HG02642 (cell line): ENCODE data around the gene PPP1R8.
"Not testable (repeated sequence)": the region's sequence is repeated elsewhere in the genome, so short reads cannot be mapped to it uniquely, and the experiment has no call there.

Experiments
- ATAC-seq: cut with Tn5 transposase; IDR thresholded peaks from one replicate; pipeline ENCODE4 v1.9.1; 2021; ENCODE audit warnings: mild to moderate bottlenecking; ENCODE audit not compliant: unreplicated experiment, poor library complexity

The PPP1R8 gene

GRCh38 chr1:27830621-27831440 is at the start of gene PPP1R8:
PPP1R8 (plus strand) TSS chr1:27830782; CDS start chr1:27830836, 54 bp downstream.
- peak; percentile 96 for ATAC-seq

GRCh38 chr1:27782950-27783349 is 47.6 kb upstream of the PPP1R8 start:
- ATAC-seq, result no peak

DNA sequence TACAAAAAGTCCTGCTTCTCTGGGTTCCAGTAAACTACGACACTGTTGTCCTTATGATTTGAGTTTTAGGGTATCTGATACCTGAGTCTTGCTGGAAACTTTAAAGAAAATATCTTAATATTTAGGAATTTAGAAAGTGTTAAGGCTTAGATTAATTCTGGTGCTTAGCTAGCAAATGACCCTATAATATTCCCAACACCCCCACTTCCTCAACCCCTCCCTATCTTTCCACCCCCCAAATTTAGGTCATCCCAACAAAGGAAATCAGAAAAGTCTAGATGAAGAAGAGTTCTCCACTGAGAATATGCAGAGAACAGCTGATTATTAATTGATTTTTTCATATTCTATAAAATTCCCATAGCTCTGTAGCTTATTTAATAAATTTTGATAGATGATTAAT is 45.9 kb upstream of the PPP1R8 start:
- ATAC-seq, result no peak

- ATAC-seq, result no peak
Measured at GRCh38 chr1:27785781-27786455, 44.7 kb upstream of the PPP1R8 start.

DNA sequence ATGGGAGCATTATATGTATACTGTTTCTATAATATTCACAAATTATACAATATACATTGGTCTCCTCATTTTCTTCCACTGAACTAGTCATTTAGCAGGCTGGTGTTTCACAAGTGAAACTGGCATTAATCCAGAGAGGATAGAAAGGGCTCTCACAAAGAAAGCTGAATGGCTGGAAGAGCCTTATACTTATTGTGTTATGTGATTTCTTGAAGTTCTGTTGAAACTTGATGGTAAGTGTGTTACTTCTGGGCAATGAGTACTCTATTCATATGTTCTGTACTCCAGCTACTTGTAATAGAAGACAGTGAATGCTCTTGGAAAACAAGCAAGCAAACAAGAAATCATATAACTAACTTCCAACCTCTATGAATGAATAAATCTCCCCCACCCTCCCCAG is 42.7 kb upstream of the PPP1R8 start:
- no peak for ATAC-seq

GRCh38 chr1:27789540-27790041 is 41.0 kb upstream of the PPP1R8 start:
- ATAC-seq, result no peak

GRCh38 chr1:27790270-27790669 is 40.3 kb upstream of the PPP1R8 start:
- ATAC-seq, result not testable (repeated sequence)

DNA sequence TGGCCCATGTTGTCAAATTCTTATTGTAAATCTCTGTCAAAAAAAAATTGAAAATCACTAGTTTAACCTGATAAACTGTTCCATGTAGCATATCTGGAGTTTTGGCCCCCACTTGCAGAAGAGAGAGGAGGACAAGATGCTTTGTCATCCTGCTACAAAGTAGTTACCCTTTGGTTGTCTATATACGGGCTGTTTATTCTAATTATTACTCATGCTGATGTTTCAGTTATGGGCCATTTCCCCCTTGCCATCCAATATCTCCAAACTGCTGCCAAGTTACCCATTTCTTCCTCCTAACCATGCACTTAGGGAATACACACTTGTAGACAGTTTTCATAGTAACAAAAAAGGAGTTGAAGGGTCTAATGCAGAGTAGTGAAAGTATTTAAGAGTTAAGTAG is 35.0 kb upstream of the PPP1R8 start:
- ATAC-seq, result no peak

- ATAC-seq, result no peak
Measured at GRCh38 chr1:27804791-27805190, 25.8 kb upstream of the PPP1R8 start.

DNA sequence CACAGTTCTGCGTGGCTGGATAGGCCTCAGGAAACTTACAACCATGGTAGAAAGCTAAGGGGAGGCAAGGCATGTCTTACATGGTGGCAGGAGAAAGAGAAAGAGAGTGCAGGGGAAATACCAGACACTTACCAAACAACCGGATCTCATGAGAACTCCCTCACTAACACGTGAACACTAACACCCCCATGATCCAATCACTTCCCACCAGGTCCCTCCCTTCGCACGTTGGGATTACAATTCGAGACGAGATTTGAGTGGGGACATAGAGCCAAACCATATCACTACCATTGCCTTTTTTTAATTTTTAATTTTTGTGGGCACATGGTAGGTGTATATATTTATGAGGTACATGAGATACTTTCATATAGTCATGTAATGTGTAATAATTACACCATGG is 23.8 kb upstream of the PPP1R8 start:
- no peak for ATAC-seq

DNA sequence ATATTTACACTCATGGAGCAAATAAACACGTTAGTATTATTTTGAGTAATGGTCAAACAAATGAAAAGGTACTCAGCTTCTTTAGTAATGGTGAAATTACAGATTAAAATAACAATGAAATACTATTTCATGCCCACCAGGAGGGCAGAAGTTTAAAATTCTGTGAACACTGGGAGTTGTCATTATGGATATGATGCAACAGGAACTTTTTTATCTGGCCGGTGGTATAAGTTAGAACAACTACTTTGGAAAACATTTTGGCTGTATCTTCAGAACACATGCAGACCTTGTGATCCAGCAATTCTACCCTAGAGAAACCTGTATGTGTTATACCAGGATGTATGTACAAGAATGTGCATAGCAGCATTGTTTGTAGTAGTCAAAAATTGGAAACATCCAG is 23.2 kb upstream of the PPP1R8 start:
- no peak for ATAC-seq

- ATAC-seq, result not testable (repeated sequence)
Measured at GRCh38 chr1:27808131-27808530, 22.5 kb upstream of the PPP1R8 start.

GRCh38 chr1:27809883-27810282 is 20.7 kb upstream of the PPP1R8 start:
- ATAC-seq, result no peak

- ATAC-seq, result no peak
Measured at GRCh38 chr1:27811741-27812500, 18.7 kb upstream of the PPP1R8 start.

- no peak for ATAC-seq
Measured at GRCh38 chr1:27816921-27817630, 13.5 kb upstream of the PPP1R8 start.

DNA sequence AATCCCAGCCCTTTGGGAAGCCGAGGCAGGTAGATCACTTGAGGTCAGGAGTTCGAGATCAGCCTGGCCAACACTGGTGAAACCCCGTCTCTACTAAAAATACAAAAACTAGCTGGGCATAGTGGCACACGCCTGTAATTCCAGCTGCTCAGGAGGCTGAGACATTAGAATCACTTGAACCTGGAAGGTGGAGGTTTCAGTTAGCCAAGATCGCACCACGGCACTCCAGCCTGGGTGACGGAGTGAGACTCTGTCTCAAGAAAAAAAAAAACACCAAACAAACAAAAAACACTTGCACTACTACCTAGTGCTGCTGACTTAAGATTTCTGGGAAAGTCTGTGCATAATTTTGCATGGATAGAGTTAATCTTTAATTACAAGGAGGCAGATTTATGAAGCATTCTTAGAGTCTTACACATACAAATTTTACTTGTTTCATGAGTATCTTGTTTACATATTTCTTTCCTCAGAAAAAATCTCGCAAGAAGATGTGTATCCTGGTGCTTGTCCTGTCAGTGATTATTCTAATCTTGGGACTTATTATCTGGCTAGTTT is 8.7 kb upstream of the PPP1R8 start:
- no peak for ATAC-seq

GRCh38 chr1:27823784-27824183 is 6.8 kb upstream of the PPP1R8 start:
- ATAC-seq, result no peak

DNA sequence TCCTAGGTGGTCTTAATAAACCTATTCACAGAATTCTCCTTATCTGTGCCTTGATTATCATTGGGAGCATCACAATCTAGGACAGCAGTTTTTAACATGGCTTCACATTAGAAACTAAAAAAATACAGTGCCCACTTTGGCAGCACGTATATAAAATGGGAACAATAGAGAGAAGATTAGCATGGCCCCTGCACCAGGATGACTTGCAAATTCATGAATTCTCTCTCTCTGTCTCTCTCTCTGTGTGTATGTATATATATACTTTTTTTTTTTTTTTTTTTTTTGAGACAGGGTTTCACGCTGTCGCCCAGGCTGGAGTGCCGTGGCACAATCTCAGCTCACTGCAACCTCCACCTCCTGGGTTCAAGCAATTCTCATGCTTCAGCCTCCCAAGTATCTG is 6.2 kb upstream of the PPP1R8 start:
- ATAC-seq, result no peak

DNA sequence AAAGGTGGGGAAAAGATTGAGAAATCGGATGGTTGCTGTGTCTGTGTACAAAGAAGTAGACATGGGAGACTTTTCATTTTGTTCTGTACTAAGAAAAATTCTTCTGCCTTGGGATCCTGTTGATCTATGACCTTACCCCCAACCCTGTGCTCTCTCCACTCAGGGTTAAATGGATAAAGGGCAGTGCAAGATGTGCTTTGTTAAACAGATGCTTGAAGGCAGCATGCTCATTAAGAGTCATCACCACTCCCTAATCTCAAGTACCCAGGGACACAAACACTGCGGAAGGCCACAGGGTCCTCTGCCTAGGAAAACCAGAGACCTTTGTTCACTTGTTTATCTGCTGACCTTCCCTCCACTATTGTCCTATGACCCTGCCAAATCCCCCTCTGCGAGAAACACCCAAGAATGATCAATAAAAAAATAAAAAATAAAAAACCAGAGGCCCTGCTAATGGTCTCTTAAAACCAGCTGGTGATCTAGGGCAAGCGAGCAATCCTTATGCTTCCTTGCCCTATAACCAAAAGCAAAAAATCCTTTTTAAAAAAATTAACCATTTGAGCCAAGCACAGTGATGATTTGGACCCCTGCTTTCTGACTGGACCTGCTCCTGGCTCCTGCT is 1.1 kb upstream of the PPP1R8 start:
- not testable (repeated sequence) for ATAC-seq
